K562 treated with DMSO at 1 percent for 12 hours (cell line): ENCODE data around the gene PSMD1. TPM values are rescaled to one million over a fixed set of nuclear protein-coding genes. Genes with fewer than 3 reads are reported as not detected.

Source experiments
- total RNA-seq: library from RNA; unstranded; fragments of 300-600 nt; gene quantifications from 2 replicates; pipeline ENCODE4 v1.2.3, GENCODE V29; 2022; ENCODE audit not compliant: insufficient read depth

PSMD1 gene
- total RNA-seq, result 60.4 and 77.8 TPM in 2 replicates

DNA sequence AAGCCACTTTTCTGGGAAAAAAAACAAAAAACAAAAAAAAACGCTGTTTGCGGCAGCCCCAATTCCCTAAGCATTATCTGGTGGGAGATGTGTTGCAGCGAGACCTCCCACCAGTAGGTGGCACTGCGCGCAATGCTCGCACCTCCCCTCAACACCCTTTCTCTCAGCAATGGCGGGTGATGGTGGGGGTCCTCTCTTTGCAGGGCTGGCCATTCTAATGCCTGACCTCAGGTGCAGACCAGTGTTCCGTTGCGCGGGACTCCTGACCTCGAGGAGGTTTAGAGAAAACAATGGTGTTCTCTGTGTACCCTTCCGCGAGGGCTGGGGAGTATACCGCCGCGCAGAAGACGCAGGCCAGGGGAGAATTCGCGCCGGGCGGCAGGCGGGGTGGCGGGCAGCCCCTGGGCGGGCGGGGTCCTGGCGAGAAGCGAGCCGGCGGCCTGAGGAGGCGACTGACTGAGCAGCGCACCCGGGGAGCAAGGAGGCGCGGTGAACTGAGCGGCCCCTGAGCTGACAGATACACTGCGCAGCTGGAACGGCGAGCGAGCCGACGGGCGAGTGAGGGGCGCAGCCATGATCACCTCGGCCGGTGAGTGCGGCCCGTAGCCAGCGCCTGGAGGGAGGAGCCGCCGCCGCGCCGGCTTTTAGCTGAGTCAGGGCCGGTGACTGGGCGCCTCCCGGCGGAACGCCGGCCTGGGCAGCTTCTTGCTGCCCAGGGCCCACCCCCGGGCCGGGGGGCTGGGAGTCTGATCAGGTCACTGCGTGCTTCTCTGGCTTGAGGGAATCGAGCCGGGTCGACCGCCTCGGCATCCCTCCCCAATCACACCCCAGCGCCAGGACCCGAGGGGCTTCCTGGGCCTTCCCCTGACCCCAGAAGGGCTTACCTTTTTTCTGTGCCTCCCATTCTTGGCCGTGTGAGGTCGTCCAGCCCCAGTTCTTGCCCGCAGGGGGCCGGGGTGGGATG is at the start of gene PSMD1:
PSMD1 (plus strand) TSS at position 415 of the 964 bp plus-strand sequence; CDS start at position 574, 159 bp downstream.

DNA sequence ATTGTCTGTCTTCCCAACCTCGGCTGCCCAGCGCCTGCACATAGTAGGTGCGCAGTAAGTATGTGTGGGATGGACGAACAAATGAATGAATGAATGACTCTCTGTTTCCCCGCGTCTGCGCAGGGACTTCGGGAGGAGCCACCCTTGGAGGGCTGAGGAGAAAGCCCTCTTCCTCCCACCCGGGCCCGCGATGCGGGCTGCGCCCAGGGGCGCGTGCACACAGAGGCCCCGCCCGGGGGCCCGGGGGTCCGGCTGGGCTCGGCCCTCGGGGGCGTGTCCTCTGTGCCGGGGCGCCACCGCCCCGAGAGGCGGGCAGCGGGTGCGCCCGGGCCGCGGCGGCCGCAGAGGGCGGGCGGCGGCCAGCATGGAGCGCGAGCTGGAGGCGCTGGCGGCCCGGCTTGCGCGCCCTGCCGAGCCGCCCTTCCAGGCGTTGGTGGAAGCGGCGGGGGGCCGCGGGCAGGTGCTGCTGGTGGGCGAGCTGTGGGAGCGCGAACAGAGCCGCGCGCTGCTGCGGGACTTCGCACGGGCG is 19.4 kb upstream of the PSMD1 start, which contains the start of gene C2orf72:
C2orf72 (plus strand) TSS at position 322 of the 529 bp plus-strand sequence; CDS start at position 365, 43 bp downstream.

DNA sequence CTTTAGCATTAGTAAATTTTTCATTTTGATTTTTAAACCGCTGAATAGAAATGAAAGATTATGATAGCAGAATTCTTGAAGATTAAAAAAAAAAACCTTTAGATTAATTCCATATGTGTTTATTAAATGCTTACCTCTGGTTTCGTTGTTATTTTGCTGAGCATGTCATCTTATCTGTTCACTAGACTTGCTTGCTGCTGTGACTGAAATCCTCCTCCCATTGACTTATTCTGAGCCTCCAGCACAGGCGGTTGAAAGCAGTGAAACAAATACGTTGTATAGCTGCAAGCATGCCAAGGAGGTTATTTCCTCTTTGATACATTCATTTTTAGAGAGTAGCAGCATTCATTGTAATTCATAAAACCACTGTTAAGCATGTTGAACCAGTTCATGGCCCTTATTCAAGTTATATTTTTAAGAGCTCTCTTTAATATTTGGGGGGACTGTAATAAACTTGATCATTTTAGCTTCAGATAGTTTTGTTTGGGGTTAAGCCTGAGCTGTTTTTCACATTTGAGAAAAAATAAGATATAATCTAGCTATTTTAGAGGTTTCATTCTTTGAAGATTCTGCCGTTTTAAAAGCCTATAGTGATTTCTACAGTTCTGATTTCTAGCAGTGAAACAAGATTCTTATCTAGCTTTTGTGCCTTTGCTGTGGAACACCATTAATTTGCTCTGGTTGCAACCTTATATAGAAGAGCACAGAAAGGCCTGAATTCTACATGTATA is 68.3 kb downstream of the PSMD1 start, which contains the start of gene HTR2B:
HTR2B (minus strand) TSS at position 205 of the 731 bp plus-strand sequence. CDS start 1,278 bp downstream, outside the sequence.

DNA sequence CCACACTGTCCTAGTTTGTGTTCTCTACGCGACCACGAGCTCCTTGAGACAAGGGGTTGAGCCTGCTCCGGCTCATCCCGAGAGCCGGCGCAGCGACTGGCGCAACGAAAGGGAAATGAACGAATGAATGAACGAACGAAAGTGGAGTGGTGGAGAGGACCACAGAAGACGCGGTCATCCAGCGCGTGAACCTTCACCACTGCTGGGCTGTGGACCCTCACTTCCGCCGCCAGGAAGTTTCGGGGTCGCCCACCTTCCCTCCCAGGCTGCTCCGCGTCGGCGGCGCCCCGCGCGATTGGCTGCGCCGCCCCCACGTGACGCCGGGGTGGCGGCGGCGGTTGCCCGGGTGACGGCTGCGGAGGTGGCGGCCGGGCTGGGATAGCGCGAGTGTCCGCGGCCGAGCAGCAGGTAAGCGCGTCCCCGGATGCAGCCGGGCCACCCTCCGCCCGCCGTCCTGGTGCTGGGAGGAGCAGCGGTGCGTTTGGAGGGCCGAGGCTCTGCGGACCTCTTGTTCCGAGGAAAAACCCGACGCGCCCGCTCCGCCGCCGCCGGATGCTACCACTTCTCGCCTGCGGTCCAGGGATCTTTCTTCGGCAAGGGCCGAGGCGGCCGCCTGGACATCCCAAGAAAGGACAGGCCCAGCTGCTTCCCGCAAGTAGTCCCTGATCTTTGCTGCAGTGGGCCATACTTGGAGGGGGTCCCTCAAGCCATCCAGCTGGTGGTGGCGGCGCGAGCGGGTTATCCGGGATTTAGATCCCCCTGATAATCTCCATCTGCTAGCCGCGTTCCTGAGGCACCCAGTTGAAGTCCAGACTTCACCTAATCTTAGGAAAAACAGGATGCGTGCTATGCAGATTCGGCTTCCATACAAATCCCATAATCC is 141.9 kb downstream of the PSMD1 start, which contains the start of gene ARMC9:
ARMC9 (plus strand) TSS at position 341 of the 883 bp plus-strand sequence. CDS start 7,608 bp downstream, outside the sequence.

Other genes with a start within 250 kb of the PSMD1 start
- 57.6 and 68.2 TPM in 2 replicates for gene ITM2C, start 191.9 kb upstream of the PSMD1 start, total RNA-seq
- 0.26 TPM in 1 of 2 replicates, not detected in the other for gene GPR55, start 131.6 kb upstream of the PSMD1 start, total RNA-seq
- gene SPATA3, start 60.7 kb upstream of the PSMD1 start, total RNA-seq, result not detected in 2 replicates
- not detected in 2 replicates for gene C2orf72, start 19.3 kb upstream of the PSMD1 start, total RNA-seq
- not detected in 2 replicates for gene HTR2B, start 68.2 kb downstream of the PSMD1 start, total RNA-seq
- gene ARMC9, start 141.8 kb downstream of the PSMD1 start, total RNA-seq, result 2.2 and 5.1 TPM in 2 replicates